Heart right ventricle (tissue), 16 donors: ENCODE results near the gene TMEM52. TPM values are rescaled to one million over a fixed set of nuclear protein-coding genes. Genes with fewer than 3 reads are reported as not detected.
"Not testable (repeated sequence)": the region's sequence is repeated elsewhere in the genome, so short reads cannot be mapped to it uniquely, and the experiment has no call there.

ENCODE experiments used
- ATAC-seq, 8 donors: fragments of 200-7000 bp; cut with Tn5 transposase; one replicate each; pipeline ENCODE4 v1.9.1; 2020; ENCODE audit warnings: mild to moderate bottlenecking in 8 of 8, moderate library complexity in 8 of 8, moderate number of reproducible peaks in 1 of 8
- DNase-seq, 2 donors: peaks; one replicate each; pipeline ENCODE4 v3.0.0-alpha.2; 2020
- H3K27ac ChIP-seq, 10 donors: fragments of 200-600 bp; sonication (generic) in 2 of 10; one replicate each; pipeline versions ENCODE4 v1.5.0 to v1.8.0; 2020 to 2022; ENCODE audit warnings: mild to moderate bottlenecking in 3 of 10
- H3K27me3 ChIP-seq, 7 donors: fragments of 200-600 bp; one replicate each; pipeline ENCODE4 v1.8.0; 2021 to 2022; ENCODE audit warnings: mild to moderate bottlenecking in 2 of 7
- H3K36me3 ChIP-seq, 9 donors: fragments of 200-600 bp; sonication (generic) in 1 of 9; one replicate each; pipeline versions ENCODE4 v1.5.0 to v1.8.0; 2020 to 2022; ENCODE audit warnings: mild to moderate bottlenecking in 2 of 9
- H3K4me1 ChIP-seq, 9 donors: fragments of 200-600 bp; sonication (generic) in 1 of 9; one replicate each; pipeline versions ENCODE4 v1.5.0 to v1.8.0; 2020 to 2022; ENCODE audit warnings: mild to moderate bottlenecking in 4 of 9
- H3K4me3 ChIP-seq, 10 donors: fragments of 200-600 bp; sonication (generic) in 2 of 10; one replicate each; pipeline versions ENCODE4 v1.5.0 to v1.8.0; 2020 to 2022; ENCODE audit warnings: mild to moderate bottlenecking in 7 of 10, moderate library complexity in 2 of 10
- H3K9me3 ChIP-seq, 11 donors: fragments of 200-600 bp in 10 of 11; sonication (generic) in 2 of 11; one replicate each; pipeline versions ENCODE4 v1.5.0 to v1.8.0; 2013 to 2022; ENCODE audit warnings: mild to moderate bottlenecking in 2 of 11, control low read depth in 1 of 11, moderate library complexity in 1 of 11
- CTCF ChIP-seq, 9 donors: fragments of 200-600 bp; sonication (generic) in 2 of 9; IDR thresholded peaks; one replicate each; pipeline versions ENCODE4 v1.5.0 to v1.8.0; 2021 to 2022; ENCODE audit warnings: antibody characterized with exemption in 9 of 9, mild to moderate bottlenecking in 5 of 9, moderate library complexity in 1 of 9
- WGBS, 2 donors: extraction: QIAGEN DNeasy Blood & Tissue Kit; methylation state at CpG; one replicate each; pipeline ENCODE4 v1.1.7; 2013; ENCODE audit warnings: inconsistent platforms in 1 of 2; 5-methylcytosine and 5-hydroxymethylcytosine counted together
- intact Hi-C, 10 donors: fragments of 100-400 bp; cut with DNase I; formaldehyde crosslinking; loops; one replicate each; pipeline versions ENCODE4 v1.11.1 to v1.14.2; 2022
- polyA plus RNA-seq, 2 donors: library from polyadenylated mRNA; stranded (reverse); fragments of 200-250 nt; gene quantifications; one replicate each; pipeline ENCODE4 v1.2.3, GENCODE V29; 2013
- total RNA-seq, 10 donors: library from RNA; stranded (reverse); fragmentation: NEBNext Ultra II Directional in 3 of 10; extraction: Animal tissue kit (Norgen Biotek cat#: 25700) in 3 of 10; gene quantifications; one replicate each; pipeline versions ENCODE4 v1.2.1 to v1.2.4, GENCODE V29; 2021 to 2023
- donor health status: Arrhythmogenic right ventricular cardiomyopathy.
- donor health status: ischemic (EF 13 %, LVEDD 7.1; RV severe dilation, severe dysfunction).
- donor health status: healthy with polysubstance abuse.
- donor health status: DM: no; HTN: yes; CAD: no.
- donor health status: DM: no; HTN: no; CAD: no.
- donor health status: ischemic (EF 25% LVEDD 6.9; RV normal size, moderate dysfunction).
- donor health status: ischemic (EF 25% LVEDD 5.7; RV mildly dilated, moderate dysfunction).
- donor health status: healthy.
- donor health status: DM: yes; HTN: yes; CAD: no.
- donor health status: Ischemic cardiomyopathy.
- donor health status: ischemic (EF 35%, LVEDD 5.7; RV mildly dilated, moderate dysfunction).
- donor health status: nonischemic (EF 11% LVEDD 7.7; RV severe dilation, severe dysfunction).
- donor health status: DM: yes; HTN: yes; CAD: no.
- donor health status: PGD.
- donor health status: ischemic (EF 29% LVEDD 5.4; RV normal size, mild dysfunction).
- donor health status: nonischemic (EF 23%, LVEDD 6.1; RV moderate dilation, normal function).

TMEM52 gene
- total and polyA plus RNA-seq, 12 donors, result 0.58 to 11.5 (median 1.9) TPM; not detected in 2

- intact Hi-C loops, result no loop called here
- TF ChIP-seq CTCF (IDR thresholded peaks at IDR 0.05), result no peak
- Histone ChIP-seq H3K36me3 (no peaks in the 10 kb centered on the region), H3K4me1 (no peaks in the 10 kb centered on the region), H3K4me3 (no peak overlapping the region), H3K27me3 (peaks cover 0 to 24% (median 0%) of the 10 kb centered on the region in 7 donors), H3K9me3 (no peaks in the 10 kb centered on the region), H3K27ac (no peak overlapping the region)
- 67 to 74% methylated on average over 16 of the region's 16 CpGs for WGBS, 2 donors
- DNase-seq (no peak), ATAC-seq (no peak)
Observed at GRCh38 chr1:1937549-1938275, 18.6 kb upstream of the TMEM52 start.

- intact Hi-C loops, result no loop called here
- no peaks in the 10 kb centered on the region for H3K36me3 ChIP-seq
- DNase-seq, result no peak
Observed at GRCh38 chr1:1937061-1937460, 18.0 kb upstream of the TMEM52 start.

GRCh38 chr1:1934848-1935247, 15.8 kb upstream of the TMEM52 start:
- H3K4me3 ChIP-seq, H3K27ac ChIP-seq, H3K27me3 ChIP-seq, intact Hi-C loops, ATAC-seq, DNase-seq, H3K9me3 ChIP-seq, H3K36me3 ChIP-seq, H3K4me1 ChIP-seq: not testable (repeated sequence)
- 88 to 90% methylated on average over 4 to 20 of the region's 21 CpGs for WGBS, 2 donors

More at GRCh38 chr1:1937061-1937460, 18.0 kb upstream of the TMEM52 start:
- TF ChIP-seq CTCF (IDR thresholded peaks at IDR 0.05), result no peak
- Histone ChIP-seq H3K4me3 (no peak overlapping the region), H3K4me1 (no peaks in the 10 kb centered on the region), H3K27me3 (peaks cover 0 to 18% (median 0%) of the 10 kb centered on the region in 7 donors), H3K27ac (no peak overlapping the region), H3K9me3 (no peaks in the 10 kb centered on the region)
- 79 to 83% methylated on average over 15 of the region's 15 CpGs for WGBS, 2 donors
- no peak for ATAC-seq

- ATAC-seq, result peak in 1 of 8 donors; percentile 2
- 86% methylated on average over 38 of the region's 38 CpGs for WGBS, 2 donors
- no peak for TF ChIP-seq CTCF (IDR thresholded peaks at IDR 0.05)
- peaks cover 0 to 26% (median 13%) of the 10 kb centered on the region in 9 donors for H3K4me1 ChIP-seq
- DNase-seq, result no peak
- no peaks in the 10 kb centered on the region for H3K27me3 ChIP-seq
- H3K4me3 ChIP-seq, result no peak overlapping the region
- intact Hi-C loops, result no loop called here
- no peak overlapping the region for H3K27ac ChIP-seq
- H3K9me3 ChIP-seq, result no peaks in the 10 kb centered on the region
- H3K36me3 ChIP-seq, result no peaks in the 10 kb centered on the region
Observed at GRCh38 chr1:1929639-1930545, 10.8 kb upstream of the TMEM52 start.
